H1 (cell line): Measurements from ENCODE around the gene GABPB2. TPM values are rescaled to one million over a fixed set of nuclear protein-coding genes. Genes with fewer than 3 reads are reported as not detected.

Source experiments
- CTBP2 ChIP-seq: IDR thresholded peaks from 2 replicates; pipeline ENCODE4 v1.7.0; 2011; ENCODE audit warnings: borderline replicate concordance, mild to moderate bottlenecking, moderate library complexity, mixed read lengths, low read length; ENCODE audit not compliant: insufficient read depth, insufficient read length
- RAD21 ChIP-seq, 2 experiments: IDR thresholded peaks in 1 of 2; conservative IDR thresholded peaks in 1 of 2; 2 replicates each; pipeline ENCODE4 v1.6.1; 2011; ENCODE audit warnings: low read depth in 2 of 2, low read length in 2 of 2, improper control_type of control experiment in 1 of 2, inconsistent platforms in 1 of 2, mild to moderate bottlenecking in 1 of 2, moderate library complexity in 1 of 2
- SAP30 ChIP-seq: fragments of 300-600 bp; sonication (generic); IDR thresholded peaks from 2 replicates; pipeline ENCODE4 v1.7.1; 2012; ENCODE audit warnings: low read length, moderate library complexity, mild to moderate bottlenecking, inconsistent platforms; ENCODE audit not compliant: insufficient read depth, insufficient replicate concordance
- SUZ12 ChIP-seq: fragments of 200-600 bp; sonication (generic); IDR thresholded peaks from 2 replicates; pipeline ENCODE4 v1.6.1; 2012; ENCODE audit warnings: mild to moderate bottlenecking, inconsistent platforms, low read length, moderate library complexity, mixed read lengths
- YY1 ChIP-seq: IDR thresholded peaks from 2 replicates; pipeline ENCODE4 v1.6.1; 2011; ENCODE audit warnings: low read depth, mild to moderate bottlenecking, low read length
- polyA plus RNA-seq, 7 experiments: library from polyadenylated mRNA; depleted of rRNA in 3 of 7; stranded (reverse) in 5 of 7; unstranded in 2 of 7; fragments of >200 nt in 5 of 7; fragments of 200-250 nt in 2 of 7; gene quantifications; 1 replicate in 5 of 7; 2 replicates in 1 of 7; 4 replicates in 1 of 7; pipeline versions ENCODE4 v1.2.1 to v1.2.3, GENCODE V29; 2011 to 2013; ENCODE audit warnings: missing spikeins in 2 of 7, mixed read lengths in 2 of 7
- small RNA-seq: library from polyadenylated mRNA; stranded (forward); fragments of <200 nt; extraction: miRNeasy Mini kit (QIAGEN cat#:217004); gene quantifications from one replicate; pipeline ENCODE3, GENCODE V24; 2013; ENCODE audit not compliant: insufficient read depth
- total RNA-seq: library from RNA; stranded (reverse); fragmentation: NEBNext Ultra II Directional; extraction: Animal tissue kit (Norgen Biotek cat#: 25700); gene quantifications from 2 replicates; pipeline ENCODE4 v1.2.1, GENCODE V29; 2021

GABPB2 gene
- total and polyA plus RNA-seq, 2 of the 8 experiments (the other 6 are each of a cell fraction or from before 2014, with no cell fraction given), result 1.8 to 2.4 TPM

DNA sequence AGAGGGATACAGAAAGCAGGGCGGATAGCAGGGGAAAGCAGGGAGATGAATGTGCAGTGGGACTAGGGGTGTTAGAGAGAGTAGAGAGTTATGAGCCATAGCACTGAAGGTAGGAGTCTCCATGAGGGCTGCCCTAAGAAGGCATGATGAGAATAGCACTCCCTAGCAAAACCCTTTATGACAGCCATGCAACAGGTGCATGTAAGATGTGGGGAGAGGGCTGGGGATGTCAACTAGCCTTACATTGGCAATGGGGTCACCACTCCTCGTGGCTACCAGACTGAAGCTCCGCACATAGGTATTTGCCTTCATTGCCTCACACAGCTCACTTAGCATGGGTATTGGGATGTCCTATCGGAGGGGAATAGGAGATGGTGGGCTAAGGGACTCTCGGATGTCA, 100.6 kb downstream of the GABPB2 start (continued):
- TF ChIP-seq RAD21 (IDR thresholded peaks at IDR 0.05 in 1 of 2, conservative IDR thresholded peaks at IDR 0.05 in 1 of 2; ENCODE audit: low read depth in 2 of 2, low read length in 2 of 2), result no peak
- TF ChIP-seq SAP30, result no peak
- TF ChIP-seq CTBP2, result no peak
- no peak for TF ChIP-seq YY1
- no peak for TF ChIP-seq SUZ12

Small RNAs within 50 kb of the gene (small RNA-seq; reads per million reads assigned to genes)
- not detected for gene RNU6-884P

Other genes starting within 250 kb of the GABPB2 start
- gene ARNT, start 194.2 kb upstream of the GABPB2 start, total RNA-seq, result 28.5 and 29.4 TPM in 2 replicates
- gene ARNT, start 194.2 kb upstream of the GABPB2 start, polyA plus RNA-seq (2011; rRNA removed), result 18.6 and 19.0 TPM in 2 replicates
- gene CTXND2, start 183.6 kb upstream of the GABPB2 start, total RNA-seq, result not detected in 2 replicates
- gene CTXND2, start 183.6 kb upstream of the GABPB2 start, polyA plus RNA-seq (2011; rRNA removed), result not detected in 2 replicates
- 48.8 and 49.9 TPM in 2 replicates for gene SETDB1, start 144.4 kb upstream of the GABPB2 start, total RNA-seq
- gene SETDB1, start 144.4 kb upstream of the GABPB2 start, polyA plus RNA-seq (2011; rRNA removed), result 26.9 and 27.5 TPM in 2 replicates
- gene CERS2, start 95.9 kb upstream of the GABPB2 start, total RNA-seq, result 237 and 241 TPM in 2 replicates
- 153 and 216 TPM in 2 replicates for gene CERS2, start 95.9 kb upstream of the GABPB2 start, polyA plus RNA-seq (2011; rRNA removed)
- gene ANXA9, start 88.5 kb upstream of the GABPB2 start, total RNA-seq, result 1.5 and 1.8 TPM in 2 replicates
- gene ANXA9, start 88.5 kb upstream of the GABPB2 start, polyA plus RNA-seq (2011; rRNA removed), result 3.3 and 3.5 TPM in 2 replicates
- gene MINDY1, start 63.9 kb upstream of the GABPB2 start, total RNA-seq, result 10.6 and 11.4 TPM in 2 replicates
- gene MINDY1, start 63.9 kb upstream of the GABPB2 start, polyA plus RNA-seq (2011; rRNA removed), result 10.3 and 11.5 TPM in 2 replicates
- 27.5 and 32.8 TPM in 2 replicates for gene PRUNE1, start 62.3 kb upstream of the GABPB2 start, total RNA-seq
- gene PRUNE1, start 62.3 kb upstream of the GABPB2 start, polyA plus RNA-seq (2011; rRNA removed), result 42.8 and 54.2 TPM in 2 replicates
- 2.3 and 2.4 TPM in 2 replicates for gene BNIPL, start 34.2 kb upstream of the GABPB2 start, total RNA-seq
- 3.3 and 3.5 TPM in 2 replicates for gene BNIPL, start 34.2 kb upstream of the GABPB2 start, polyA plus RNA-seq (2011; rRNA removed)
- gene C1orf56, start 23.0 kb upstream of the GABPB2 start, total RNA-seq, result 3.0 and 5.0 TPM in 2 replicates
- gene C1orf56, start 23.0 kb upstream of the GABPB2 start, polyA plus RNA-seq (2011; rRNA removed), result 3.4 and 5.6 TPM in 2 replicates
- gene CDC42SE1, start 11.1 kb upstream of the GABPB2 start, total RNA-seq, result 67.8 and 74.1 TPM in 2 replicates
- 29.0 and 30.5 TPM in 2 replicates for gene CDC42SE1, start 11.1 kb upstream of the GABPB2 start, polyA plus RNA-seq (2011; rRNA removed)
- gene MLLT11, start 10.4 kb upstream of the GABPB2 start, total RNA-seq, result 18.1 and 19.2 TPM in 2 replicates
- gene MLLT11, start 10.4 kb upstream of the GABPB2 start, polyA plus RNA-seq (2011; rRNA removed), result 10.2 and 13.7 TPM in 2 replicates
- 15.7 and 17.5 TPM in 2 replicates for gene SEMA6C, start 75.9 kb downstream of the GABPB2 start, total RNA-seq
- 12.2 and 22.7 TPM in 2 replicates for gene SEMA6C, start 75.9 kb downstream of the GABPB2 start, polyA plus RNA-seq (2011; rRNA removed)
- gene TNFAIP8L2, start 85.9 kb downstream of the GABPB2 start, total RNA-seq, result not detected in 2 replicates
- gene TNFAIP8L2, start 85.9 kb downstream of the GABPB2 start, polyA plus RNA-seq (2011; rRNA removed), result not detected in 2 replicates
- 4.9 and 6.0 TPM in 2 replicates for gene LYSMD1, start 95.1 kb downstream of the GABPB2 start, total RNA-seq
- 2.4 and 2.5 TPM in 2 replicates for gene LYSMD1, start 95.1 kb downstream of the GABPB2 start, polyA plus RNA-seq (2011; rRNA removed)
- 44.5 and 46.2 TPM in 2 replicates for gene SCNM1, start 95.4 kb downstream of the GABPB2 start, total RNA-seq
- gene SCNM1, start 95.4 kb downstream of the GABPB2 start, polyA plus RNA-seq (2011; rRNA removed), result 13.6 and 17.3 TPM in 2 replicates
- not detected in 2 replicates for gene TMOD4, start 105.2 kb downstream of the GABPB2 start, total RNA-seq
- 0.42 and 0.63 TPM in 2 replicates for gene TMOD4, start 105.2 kb downstream of the GABPB2 start, polyA plus RNA-seq (2011; rRNA removed)
- gene VPS72, start 119.4 kb downstream of the GABPB2 start, total RNA-seq, result 114 and 121 TPM in 2 replicates
- 86.6 and 86.8 TPM in 2 replicates for gene VPS72, start 119.4 kb downstream of the GABPB2 start, polyA plus RNA-seq (2011; rRNA removed)
- gene PIP5K1A, start 127.8 kb downstream of the GABPB2 start, total RNA-seq, result 72.5 and 87.5 TPM in 2 replicates
- gene PIP5K1A, start 127.8 kb downstream of the GABPB2 start, polyA plus RNA-seq (2011; rRNA removed), result 96.0 and 105 TPM in 2 replicates
- 216 and 226 TPM in 2 replicates for gene PSMD4, start 184.0 kb downstream of the GABPB2 start, total RNA-seq
- 284 and 293 TPM in 2 replicates for gene PSMD4, start 184.0 kb downstream of the GABPB2 start, polyA plus RNA-seq (2011; rRNA removed)
- gene ZNF687, start 211.5 kb downstream of the GABPB2 start, total RNA-seq, result 43.0 and 45.9 TPM in 2 replicates
- 69.9 and 91.9 TPM in 2 replicates for gene ZNF687, start 211.5 kb downstream of the GABPB2 start, polyA plus RNA-seq (2011; rRNA removed)